ENCODE measurements around the gene AMH.

AMH gene

GRCh38 chr19:2221250-2221831, 27.8 kb upstream of the AMH start:
- no peak for DNase-seq (ENCODE audit: low read depth in 3 of 3)

GRCh38 chr19:2221918-2222317, 27.2 kb upstream of the AMH start:
- no peak for DNase-seq (ENCODE audit: low read depth in 3 of 3)

GRCh38 chr19:2223391-2223790, 25.7 kb upstream of the AMH start:
- DNase-seq (ENCODE audit: low read depth in 3 of 3) = no peak

GRCh38 chr19:2223959-2224358, 25.2 kb upstream of the AMH start:
- no peak for DNase-seq (ENCODE audit: low read depth in 3 of 3)

- no peak for DNase-seq (ENCODE audit: low read depth in 3 of 3)
Measured at GRCh38 chr19:2224754-2225349, 24.3 kb upstream of the AMH start.

GRCh38 chr19:2225415-2226050, 23.6 kb upstream of the AMH start:
- DNase-seq (ENCODE audit: low read depth in 3 of 3) = no peak

GRCh38 chr19:2226051-2226839, 22.9 kb upstream of the AMH start:
- DNase-seq (ENCODE audit: low read depth in 3 of 3) = no peak

GRCh38 chr19:2226840-2227360, 22.2 kb upstream of the AMH start:
- DNase-seq (ENCODE audit: low read depth in 3 of 3) = no peak

- DNase-seq (ENCODE audit: low read depth in 3 of 3) = no peak
Measured at GRCh38 chr19:2227415-2228156, 21.5 kb upstream of the AMH start.

GRCh38 chr19:2228157-2229030, 20.7 kb upstream of the AMH start:
- no peak for DNase-seq (ENCODE audit: low read depth in 3 of 3)

GRCh38 chr19:2229103-2230032, 19.8 kb upstream of the AMH start:
- no peak for DNase-seq (ENCODE audit: low read depth in 3 of 3)

- no peak for DNase-seq (ENCODE audit: low read depth in 3 of 3)
Measured at GRCh38 chr19:2230033-2230531, 19.0 kb upstream of the AMH start.

- DNase-seq (ENCODE audit: low read depth in 3 of 3) = no peak
Measured at GRCh38 chr19:2230807-2231533, 18.2 kb upstream of the AMH start.

GRCh38 chr19:2231621-2232221, 17.4 kb upstream of the AMH start:
- DNase-seq (ENCODE audit: low read depth in 3 of 3) = no peak

GRCh38 chr19:2232286-2233151, 16.6 kb upstream of the AMH start:
- no peak for DNase-seq (ENCODE audit: low read depth in 3 of 3)

- DNase-seq (ENCODE audit: low read depth in 3 of 3) = no peak
Measured at GRCh38 chr19:2233601-2234280, 15.4 kb upstream of the AMH start.

- no peak for DNase-seq (ENCODE audit: low read depth in 3 of 3)
Measured at GRCh38 chr19:2234996-2235380, 14.1 kb upstream of the AMH start.
